Heart left ventricle (tissue), 13 donors: Measurements from ENCODE around the gene NSFL1C.

Source experiments
- POLR2A ChIP-seq, 2 donors: fragments of 450-650 bp; IDR thresholded peaks; one replicate each; pipeline ENCODE4 v1.6.1; 2017; ENCODE audit warnings: antibody characterized with exemption in 2 of 2, mild to moderate bottlenecking in 2 of 2, moderate library complexity in 2 of 2
- TF ChIP-seq, protein P1 (sequence below), 12 donors: fragments of 200-600 bp; sonication (generic) in 4 of 12; IDR thresholded peaks; one replicate each; pipeline versions ENCODE4 v1.5.0 to v1.8.0; 2018 to 2022; ENCODE audit warnings: antibody characterized with exemption in 12 of 12, mild to moderate bottlenecking in 5 of 12
- donor health status: ischemic (EF 13 %, LVEDD 7.1; RV severe dilation, severe dysfunction).
- donor health status: DM: no; HTN: yes; CAD: no.
- donor health status: DM: no; HTN: no; CAD: no.
- donor health status: ischemic (EF 25% LVEDD 6.9; RV normal size, moderate dysfunction).
- donor health status: ischemic (EF 25% LVEDD 5.7; RV mildly dilated, moderate dysfunction).
- donor health status: ischemic (EF 35%, LVEDD 5.7; RV mildly dilated, moderate dysfunction).
- donor health status: nonischemic (EF 11% LVEDD 7.7; RV severe dilation, severe dysfunction).
- donor health status: DM: yes; HTN: yes; CAD: no.
- donor health status: PGD.
- donor health status: ischemic (EF 29% LVEDD 5.4; RV normal size, mild dysfunction).
- donor health status: nonischemic (EF 23%, LVEDD 6.1; RV moderate dilation, normal function).

GRCh38 chr20:1448081-1448620, 18.5 kb downstream of the NSFL1C start:
- TF ChIP-seq POLR2A (IDR thresholded peaks at IDR 0.05): no peak
- TF ChIP-seq, protein P1, sequence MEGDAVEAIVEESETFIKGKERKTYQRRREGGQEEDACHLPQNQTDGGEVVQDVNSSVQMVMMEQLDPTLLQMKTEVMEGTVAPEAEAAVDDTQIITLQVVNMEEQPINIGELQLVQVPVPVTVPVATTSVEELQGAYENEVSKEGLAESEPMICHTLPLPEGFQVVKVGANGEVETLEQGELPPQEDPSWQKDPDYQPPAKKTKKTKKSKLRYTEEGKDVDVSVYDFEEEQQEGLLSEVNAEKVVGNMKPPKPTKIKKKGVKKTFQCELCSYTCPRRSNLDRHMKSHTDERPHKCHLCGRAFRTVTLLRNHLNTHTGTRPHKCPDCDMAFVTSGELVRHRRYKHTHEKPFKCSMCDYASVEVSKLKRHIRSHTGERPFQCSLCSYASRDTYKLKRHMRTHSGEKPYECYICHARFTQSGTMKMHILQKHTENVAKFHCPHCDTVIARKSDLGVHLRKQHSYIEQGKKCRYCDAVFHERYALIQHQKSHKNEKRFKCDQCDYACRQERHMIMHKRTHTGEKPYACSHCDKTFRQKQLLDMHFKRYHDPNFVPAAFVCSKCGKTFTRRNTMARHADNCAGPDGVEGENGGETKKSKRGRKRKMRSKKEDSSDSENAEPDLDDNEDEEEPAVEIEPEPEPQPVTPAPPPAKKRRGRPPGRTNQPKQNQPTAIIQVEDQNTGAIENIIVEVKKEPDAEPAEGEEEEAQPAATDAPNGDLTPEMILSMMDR (IDR thresholded peaks at IDR 0.05): no peak
